GM18502 (cell line): ENCODE data around the gene OTOF.

ENCODE experiments used
- ATAC-seq: cut with Tn5 transposase; IDR thresholded peaks from one replicate; pipeline ENCODE4 v1.9.1; 2021; ENCODE audit warnings: mild to moderate bottlenecking; ENCODE audit not compliant: unreplicated experiment, poor library complexity

Gene OTOF

DNA sequence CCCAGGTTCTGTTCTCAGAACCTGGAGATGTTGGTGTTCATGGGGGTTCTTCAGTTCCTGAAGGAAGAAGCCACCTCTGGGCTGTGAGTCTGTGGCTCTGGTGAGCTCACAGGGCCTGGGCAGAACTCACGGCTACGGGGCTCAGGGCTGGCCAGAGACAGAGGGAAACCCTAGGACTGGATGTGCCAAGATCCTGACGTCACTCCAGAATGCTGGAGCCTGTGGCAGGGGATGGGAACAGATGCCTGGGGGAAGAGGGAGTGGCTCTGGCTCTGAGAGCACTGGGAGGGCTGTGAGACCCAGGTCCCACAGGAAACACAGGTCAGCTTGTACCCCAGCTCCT is at the start of gene OTOF:
Gene OTOF (minus strand): TSS at position 214 of the 343 bp plus-strand sequence.
- no peak for ATAC-seq

DNA sequence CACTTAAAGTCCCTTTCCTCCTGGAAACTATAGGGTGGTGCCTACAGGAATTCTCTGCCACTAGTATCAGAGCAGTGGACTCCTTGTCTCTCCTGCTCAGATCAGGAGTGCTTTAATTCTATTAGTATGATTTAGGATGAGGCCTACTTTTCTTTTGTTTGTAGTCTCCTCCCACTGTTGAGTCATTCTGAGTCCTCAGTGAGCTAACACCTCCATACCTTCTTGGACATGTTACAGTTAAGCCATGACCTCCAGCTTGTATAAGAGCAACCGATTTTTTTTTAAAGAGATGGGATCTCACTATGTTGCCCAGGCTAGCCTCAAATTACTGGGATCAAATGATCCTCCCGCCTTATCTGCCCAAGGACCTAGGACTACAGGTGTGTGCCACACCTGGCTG is 48.7 kb upstream of the OTOF start:
- no peak for ATAC-seq

DNA sequence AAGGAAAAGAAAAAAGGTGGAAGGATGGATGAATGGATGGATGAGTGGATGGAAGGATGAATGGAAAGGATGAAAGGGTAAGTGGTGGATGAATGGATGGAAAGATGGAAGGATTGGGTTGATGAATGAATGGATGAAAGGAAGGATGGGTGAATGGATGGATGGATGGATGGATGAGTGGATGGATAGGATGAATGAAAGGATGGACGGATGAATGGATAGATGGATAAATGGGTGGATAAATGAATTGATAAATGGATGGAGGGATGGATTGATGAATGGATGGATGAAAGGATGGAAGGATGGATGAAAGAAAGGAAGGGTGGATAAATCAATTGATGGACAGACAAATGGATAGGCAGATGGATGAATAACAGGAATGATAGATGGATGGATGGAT is 48.2 kb upstream of the OTOF start:
- ATAC-seq = no peak

DNA sequence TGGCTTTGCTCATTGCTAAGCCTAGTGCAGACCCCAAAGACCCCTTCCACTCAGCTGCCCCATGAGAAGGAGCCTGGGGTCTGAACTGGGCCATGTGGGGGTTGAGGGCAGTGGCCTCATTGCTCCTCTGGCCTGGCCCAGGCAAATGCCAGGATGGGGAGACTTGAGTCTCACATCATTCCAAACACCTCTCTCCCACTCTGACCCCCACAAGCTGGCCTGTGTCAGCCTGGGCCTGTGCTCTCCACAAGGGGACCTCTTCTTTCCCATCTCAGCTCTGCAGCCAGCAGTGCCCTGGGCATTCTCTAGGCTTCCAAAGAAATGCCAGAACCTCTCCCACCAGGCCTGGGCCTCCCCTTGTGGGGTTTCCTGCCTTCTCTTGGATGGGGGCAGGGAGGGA is 45.8 kb upstream of the OTOF start:
- ATAC-seq = no peak

DNA sequence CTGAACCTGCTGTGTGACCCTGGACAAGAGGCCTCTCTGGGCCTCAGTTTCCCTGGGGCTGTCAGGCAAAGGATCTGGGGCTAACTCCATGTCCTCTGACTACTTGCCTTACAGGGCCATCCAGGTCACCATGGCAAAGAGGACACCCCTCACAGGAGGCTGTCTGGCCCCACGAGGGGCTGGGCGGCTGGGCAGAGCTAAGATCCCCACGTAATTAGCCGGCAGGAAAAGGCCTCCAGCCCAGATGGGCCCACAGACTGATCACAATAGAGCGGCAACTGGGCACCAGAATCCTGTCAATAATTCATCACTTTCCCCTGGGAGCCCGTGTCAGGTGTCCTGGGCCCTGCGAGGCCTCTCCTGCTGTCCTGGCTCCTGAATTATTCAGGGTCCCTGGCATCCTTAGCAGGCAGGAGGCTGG is 44.8 kb upstream of the OTOF start:
- no peak for ATAC-seq

DNA sequence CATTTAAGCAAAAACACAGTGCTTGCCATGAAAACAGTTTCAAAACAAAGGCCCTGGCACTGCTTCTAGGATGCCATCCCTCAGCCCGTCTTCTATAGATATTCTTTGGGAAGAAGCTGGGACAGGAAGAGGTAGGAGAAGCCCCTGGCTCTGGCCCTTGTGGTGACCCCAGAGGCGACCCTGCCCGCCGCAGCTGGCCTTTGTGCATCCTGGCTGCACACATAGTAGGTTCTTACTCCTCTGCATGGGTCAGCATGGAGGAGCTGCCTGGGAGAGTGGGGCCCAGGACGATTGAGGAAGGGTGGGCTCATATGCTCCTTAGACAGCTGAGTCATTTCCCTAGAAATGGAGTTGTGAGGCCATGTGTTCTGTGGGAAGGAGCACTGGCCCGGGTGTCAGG is 44.4 kb upstream of the OTOF start:
- no peak for ATAC-seq

DNA sequence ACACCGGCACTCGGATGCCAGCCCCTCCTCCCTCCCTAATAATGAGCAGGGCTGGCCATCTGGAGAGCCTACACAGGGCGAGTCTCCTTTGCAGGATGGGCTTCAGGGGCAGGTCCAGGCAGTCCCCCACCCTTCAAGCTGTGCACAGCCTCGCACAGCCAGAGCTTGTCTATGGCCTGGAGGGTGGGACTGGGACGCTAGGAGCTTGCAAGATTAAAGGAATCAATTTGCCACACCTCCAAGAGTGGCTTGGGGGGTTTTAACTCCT is 43.9 kb upstream of the OTOF start:
- ATAC-seq = no peak

DNA sequence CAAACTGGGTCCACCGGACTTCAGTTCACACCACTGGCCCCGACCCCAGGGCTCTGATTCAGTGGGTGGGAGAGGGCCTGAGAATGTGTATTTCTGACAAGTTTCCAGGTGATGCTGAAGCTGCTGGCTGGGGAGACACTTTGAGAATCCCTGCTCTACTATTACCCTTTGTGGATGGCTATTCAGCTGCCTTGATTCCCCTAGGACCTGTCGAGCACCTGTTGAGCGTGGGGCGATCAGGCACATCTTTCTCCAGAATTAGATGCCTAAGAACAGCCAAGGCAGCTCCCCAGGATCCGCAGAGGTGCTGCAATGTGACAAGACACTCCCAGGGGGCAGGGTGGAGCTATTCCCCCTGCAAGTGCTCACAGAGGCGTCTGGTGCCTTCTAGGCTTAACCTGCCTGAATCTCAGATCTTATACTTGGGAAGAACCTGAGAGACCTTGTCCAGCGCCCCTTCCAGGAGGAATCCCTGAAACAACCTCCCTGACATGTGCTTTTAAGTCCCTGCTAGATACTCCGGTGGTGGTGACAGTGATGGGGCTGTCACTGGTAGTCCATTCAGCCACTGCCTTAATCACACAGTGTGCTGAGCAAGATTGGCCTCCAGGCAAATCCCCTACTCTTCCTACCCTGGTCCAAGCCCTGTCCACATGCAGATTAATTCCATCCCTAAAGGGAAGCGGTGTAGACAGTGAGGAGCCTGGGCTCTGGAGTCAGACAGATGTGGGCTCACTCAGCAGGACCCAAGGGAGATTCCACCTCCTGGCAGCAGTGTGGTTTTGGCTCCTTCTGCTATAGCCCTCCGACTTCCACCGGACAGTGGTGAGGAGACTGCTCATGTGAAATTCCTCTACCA is 43.4 kb upstream of the OTOF start:
- ATAC-seq = no peak

DNA sequence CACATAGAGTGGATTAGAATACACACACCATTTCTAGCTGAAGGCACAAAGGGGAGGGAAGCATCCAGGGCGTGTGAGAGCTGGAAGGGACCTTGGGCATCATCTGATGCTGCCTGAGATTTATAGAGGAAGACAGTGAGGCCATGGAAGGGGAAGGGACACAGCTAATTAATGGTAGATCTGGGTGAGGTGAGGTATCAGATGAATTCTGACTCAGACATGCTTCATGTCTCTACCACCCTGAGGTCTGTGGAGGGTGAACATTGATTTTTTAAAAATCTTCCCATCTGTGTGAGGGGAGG is 42.2 kb upstream of the OTOF start:
- no peak for ATAC-seq

DNA sequence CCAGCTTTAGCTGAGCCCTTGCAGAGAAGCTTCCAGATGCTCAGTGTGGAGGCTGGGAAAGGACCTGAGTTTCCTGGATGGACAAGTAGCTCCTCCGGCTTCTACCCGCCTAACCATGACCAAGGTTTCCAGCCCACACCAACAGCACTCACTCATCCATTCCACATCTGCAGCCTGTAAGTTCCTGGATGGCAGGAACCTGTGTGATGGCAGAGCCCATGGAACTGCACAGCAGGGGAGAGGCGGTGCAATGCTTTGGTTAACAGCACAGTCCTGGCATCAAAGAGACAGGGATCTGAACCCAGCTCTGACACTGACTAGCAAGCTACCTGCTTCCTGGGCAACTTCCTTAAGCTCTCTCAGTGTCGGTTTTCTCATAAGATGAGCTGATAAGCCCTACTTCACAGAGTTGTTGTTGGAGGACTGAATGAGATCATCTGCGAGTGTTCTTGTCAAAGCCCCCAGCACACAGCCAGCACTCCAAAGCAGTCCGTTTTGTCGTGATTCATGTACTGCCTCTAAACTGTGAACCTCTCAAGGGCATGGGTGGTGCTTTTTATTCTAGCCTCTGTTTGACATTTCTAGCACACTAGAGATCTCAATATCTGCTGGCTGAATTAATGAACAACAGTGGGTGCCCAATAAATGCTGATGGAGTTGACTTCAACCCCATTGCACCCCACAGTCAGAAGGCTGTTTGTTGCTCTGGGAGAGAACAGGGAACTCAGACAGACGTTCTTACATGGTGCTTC is 41.6 kb upstream of the OTOF start:
- no peak for ATAC-seq

DNA sequence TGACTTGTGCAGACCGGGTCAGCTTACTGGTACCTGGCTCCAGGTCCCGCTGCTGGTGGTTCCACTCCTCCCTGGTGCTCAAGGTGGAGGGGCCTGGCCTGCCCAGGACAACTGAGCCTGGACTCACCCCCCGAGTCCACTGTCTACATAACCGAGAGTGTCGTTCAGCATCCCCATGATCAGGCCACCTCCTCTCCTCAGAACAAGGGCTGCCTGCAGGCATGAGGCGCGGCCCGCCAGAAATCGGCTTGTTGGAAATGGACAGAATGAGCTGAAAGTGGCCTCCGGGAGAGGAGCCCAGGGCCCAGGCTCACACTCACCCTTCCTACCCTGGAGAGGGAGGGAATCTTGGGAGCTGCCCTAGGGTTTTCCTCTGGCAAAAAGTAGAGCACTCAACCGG is 38.9 kb upstream of the OTOF start:
- no peak for ATAC-seq

DNA sequence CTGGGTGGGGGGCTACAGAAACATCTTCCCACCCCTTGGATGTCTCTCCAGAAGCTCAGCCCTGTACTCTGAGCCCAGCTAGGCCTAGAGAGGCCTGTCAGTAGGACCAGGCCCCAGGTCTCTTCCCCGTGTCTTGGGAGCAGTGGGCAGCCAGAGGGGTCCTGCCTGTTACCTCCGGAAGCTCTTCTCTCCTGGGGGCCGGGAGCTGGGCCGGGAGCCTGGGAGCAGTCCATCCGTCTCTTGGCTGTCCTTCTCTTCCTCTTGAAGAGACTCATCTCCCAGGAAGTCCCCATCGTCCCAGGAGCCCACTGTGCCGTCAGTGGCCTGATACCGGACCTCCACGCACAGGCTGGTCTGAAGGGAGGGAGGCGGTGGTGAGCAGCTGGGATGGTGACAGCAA is 38.3 kb upstream of the OTOF start:
- ATAC-seq = no peak

DNA sequence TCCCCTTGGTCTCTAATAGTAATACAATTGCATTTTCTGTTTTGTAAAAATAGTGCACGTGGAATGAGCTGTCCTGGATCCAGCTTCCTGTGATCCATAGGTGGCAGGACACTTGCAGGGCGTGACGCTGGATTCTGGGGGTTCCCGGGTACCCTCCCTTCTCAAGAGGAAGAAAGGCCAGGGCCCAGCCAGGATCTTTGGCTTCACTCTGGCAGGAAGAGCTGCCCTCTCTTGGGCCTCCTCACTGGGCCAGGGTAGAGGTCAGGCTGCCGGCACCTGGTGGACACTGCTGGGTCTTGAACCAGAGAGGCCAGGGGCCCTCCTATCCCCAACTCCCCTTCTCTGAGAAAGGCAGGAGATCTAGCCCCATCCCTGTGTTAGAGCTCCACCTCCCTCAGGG is 37.8 kb upstream of the OTOF start:
- ATAC-seq = no peak

DNA sequence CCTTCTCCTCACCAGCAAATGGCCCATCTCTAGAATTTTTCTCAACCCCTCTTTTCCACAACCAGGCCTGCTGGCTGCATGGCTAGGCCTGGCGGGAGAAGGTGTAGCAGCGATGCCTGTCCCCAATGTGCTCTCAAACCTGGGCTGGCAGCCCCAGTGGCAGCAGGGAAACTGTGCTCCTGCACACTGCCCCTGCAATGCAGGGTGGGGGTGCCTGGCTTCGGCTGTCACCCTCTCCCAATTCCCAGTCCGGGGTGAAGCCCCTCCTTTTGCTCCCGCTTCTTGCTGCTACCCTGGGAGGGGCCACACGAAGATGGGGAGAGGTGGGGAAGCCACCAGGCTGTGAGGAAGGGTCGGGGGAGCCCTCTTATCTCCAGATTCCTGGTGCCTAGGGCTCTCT is 36.1 kb upstream of the OTOF start:
- ATAC-seq = no peak

DNA sequence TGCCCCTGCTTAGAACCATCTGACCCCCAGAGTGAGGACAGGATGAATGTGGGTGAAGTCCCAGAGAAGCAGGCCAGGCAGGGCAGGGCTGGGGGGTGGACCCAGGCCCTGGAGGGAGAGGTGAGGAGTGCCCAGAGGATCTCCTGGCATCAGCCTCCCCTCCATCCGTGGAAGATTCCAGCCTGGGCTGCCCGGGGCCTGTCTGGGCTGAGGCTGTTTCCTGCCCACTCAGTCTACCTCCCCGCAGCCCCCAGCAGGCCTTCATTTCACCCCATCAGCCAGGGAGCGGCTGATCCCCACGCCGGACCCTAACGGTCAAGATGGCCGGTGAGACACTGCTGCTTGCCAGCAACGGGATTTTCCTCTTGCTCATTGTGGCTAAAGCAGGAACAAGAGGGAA is 35.3 kb upstream of the OTOF start:
- ATAC-seq = no peak

DNA sequence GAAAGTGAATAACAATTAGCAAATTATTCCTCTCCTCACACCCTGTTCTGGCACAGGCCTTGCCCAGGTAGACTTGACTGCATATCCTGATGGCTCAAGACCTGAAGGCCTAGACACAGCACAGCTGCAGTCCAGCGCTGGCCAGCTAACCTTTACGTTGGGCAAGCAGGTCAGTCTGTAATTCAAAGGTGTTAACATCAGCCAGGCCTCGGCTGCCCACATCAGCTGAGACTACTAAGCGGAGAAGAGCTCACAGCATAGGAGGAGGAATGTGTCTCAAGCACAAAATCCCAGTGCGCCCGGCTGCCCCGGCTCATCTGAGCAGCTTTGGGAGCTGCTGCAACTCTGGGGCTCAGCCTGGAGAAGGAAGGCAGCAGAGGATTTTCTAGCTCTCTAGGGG is 33.5 kb upstream of the OTOF start:
- no peak for ATAC-seq

DNA sequence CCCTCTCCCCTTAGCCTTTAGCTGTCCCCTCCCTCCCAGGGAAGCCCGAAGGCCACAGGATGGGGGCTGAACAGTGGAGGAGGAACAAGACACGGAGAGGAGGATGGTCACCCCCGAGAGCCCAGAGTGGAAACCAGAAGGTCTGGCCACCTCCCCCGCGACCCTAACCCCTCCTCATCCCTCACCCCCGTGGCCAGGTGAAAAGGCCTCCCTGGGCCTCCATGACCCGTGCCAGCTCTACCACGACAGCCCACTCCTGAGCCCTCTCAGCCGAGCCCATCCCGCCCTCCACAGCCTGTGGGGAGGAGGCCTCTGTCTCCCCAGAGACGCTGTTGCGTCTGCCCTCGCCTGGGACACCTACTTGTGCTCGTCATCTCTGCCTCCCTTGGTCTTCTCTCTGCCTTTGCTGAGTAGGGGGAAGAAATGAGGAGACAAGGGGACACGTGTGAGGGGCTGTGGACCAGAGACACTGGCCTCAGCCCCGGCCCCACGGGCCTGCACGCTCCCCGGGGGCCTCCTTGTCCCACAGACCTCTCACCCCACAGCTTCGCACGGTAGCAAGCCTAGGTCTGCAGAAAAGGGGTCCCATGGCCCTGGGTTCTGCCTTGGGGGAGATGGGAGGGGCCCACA is 32.5 kb upstream of the OTOF start:
- no peak for ATAC-seq

DNA sequence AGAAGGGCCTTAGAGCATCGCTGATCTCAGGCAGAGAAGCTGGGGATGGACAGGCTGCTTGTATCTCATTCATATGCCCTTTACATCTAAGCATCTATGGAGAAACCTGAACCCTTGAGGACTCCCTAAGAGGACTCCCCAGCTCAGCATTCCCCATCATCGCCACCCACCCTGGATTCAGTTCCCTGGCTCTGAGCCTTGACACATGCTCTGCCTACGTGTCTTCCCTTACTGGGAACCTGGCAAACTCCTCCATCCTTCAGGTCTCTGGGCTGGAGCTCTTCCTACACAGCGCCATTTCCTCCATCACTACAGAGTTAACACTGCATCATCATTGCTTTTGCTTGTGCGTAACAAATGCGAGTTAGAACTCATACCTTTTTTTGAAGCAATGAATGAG is 31.2 kb upstream of the OTOF start:
- no peak for ATAC-seq

DNA sequence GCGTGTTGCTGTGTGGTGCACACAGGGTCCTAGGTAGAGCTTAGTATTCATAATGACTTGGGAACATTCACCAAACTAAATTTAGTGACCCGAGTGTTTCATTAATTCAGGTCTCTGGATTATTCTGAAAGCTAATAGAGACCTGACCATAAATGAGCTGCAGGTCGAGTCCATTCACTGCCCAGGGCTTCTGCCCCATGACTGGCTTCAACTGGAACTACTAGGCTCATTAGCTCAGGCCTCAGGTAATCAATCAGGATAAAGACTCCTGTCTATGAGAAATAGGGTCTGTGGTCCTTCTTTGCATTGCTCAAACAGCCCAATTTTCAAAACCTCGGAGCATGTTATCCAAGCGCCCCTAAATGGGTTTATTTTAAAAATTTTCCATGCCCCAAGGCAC is 30.0 kb upstream of the OTOF start:
- ATAC-seq = no peak

DNA sequence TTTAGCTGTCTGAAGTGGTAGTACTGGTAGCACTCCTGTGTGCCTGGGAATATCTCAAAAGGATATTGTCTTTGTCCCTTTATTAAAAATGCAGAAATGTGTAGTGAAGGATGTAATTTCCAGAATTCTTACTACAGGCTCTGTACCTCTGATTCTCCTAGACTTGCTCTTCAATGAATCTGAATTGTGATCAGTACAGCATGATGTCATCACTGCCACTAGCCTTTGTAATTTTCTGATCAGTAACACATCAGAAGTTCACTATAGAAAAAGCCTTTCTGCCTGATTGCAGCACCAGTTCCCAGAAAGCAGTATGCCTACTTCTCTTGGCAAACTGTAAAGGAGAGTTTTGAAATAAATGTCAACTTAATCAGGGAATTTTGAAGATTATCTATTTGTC is 29.2 kb upstream of the OTOF start:
- no peak for ATAC-seq

DNA sequence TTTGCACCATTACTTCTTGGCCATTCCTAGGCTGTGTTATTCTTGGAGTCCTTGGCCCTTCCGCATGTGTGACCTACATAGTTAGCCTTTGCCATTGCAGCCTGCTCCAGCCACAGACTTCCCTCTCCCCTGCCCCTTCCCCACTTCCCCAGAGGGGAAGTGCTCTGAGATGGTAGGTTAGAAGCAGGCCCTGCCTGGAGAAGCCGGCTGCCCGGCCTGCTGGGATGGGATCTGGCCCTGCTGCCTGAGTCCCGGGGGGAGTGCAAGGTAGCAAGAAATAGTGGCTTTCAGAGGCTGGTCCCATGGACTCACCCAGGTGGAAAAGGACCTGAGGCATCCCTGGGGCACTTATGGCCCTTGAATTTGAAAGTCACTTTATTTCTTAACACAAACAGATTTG is 28.4 kb upstream of the OTOF start:
- ATAC-seq = no peak

DNA sequence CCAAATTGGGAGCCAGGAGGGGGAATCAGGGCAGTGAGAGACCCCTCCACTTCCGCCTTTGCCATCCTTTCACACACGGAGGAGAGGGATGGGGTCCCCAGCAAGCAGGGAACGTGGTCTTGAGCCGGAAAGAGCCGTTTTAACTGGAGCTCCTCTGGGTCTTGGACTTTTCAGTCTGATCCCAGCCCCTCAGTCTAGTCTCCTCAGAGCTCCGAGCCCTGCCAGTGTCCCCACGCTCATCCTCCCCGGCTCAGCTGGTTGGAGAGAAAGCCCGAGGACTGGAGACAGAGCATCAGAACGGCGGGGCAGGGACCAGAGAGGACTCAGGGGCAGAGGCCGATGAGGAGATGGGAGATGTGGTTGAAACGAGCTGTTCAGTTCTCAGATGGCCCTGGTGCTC is 26.1 kb upstream of the OTOF start:
- ATAC-seq = no peak
